ENCODE results near the gene TTN.

The TTN gene

GRCh38 chr2:178807227-178808008 lies at the start of gene TTN:
TTN (minus strand) TSS chr2:178807423; CDS start chr2:178804642, 2,781 bp downstream.
- no peak for DNase-seq

- DNase-seq, result no peak
Measured at GRCh38 chr2:178855151-178855550, 47.9 kb upstream of the TTN start.

GRCh38 chr2:178848335-178848734 lies 41.1 kb upstream of the TTN start:
- no peak for DNase-seq

GRCh38 chr2:178846458-178846802 lies 39.2 kb upstream of the TTN start:
- DNase-seq, result no peak

- no peak for DNase-seq
Measured at GRCh38 chr2:178845566-178846457, 38.6 kb upstream of the TTN start.

- DNase-seq, result no peak
Measured at GRCh38 chr2:178844701-178845100, 37.5 kb upstream of the TTN start.

- no peak for DNase-seq
Measured at GRCh38 chr2:178844269-178844668, 37.0 kb upstream of the TTN start.

GRCh38 chr2:178843697-178844096 lies 36.5 kb upstream of the TTN start:
- no peak for DNase-seq

- DNase-seq, result no peak
Measured at GRCh38 chr2:178836807-178837206, 29.6 kb upstream of the TTN start.

GRCh38 chr2:178834086-178834485 lies 26.9 kb upstream of the TTN start:
- DNase-seq, result no peak

- no peak for DNase-seq
Measured at GRCh38 chr2:178833382-178833781, 26.2 kb upstream of the TTN start.

- no peak for DNase-seq
Measured at GRCh38 chr2:178830451-178830850, 23.2 kb upstream of the TTN start.

GRCh38 chr2:178829981-178830380 lies 22.8 kb upstream of the TTN start:
- DNase-seq, result no peak

- DNase-seq, result no peak
Measured at GRCh38 chr2:178829299-178829960, 22.2 kb upstream of the TTN start.

- DNase-seq, result no peak
Measured at GRCh38 chr2:178828486-178828881, 21.3 kb upstream of the TTN start.

GRCh38 chr2:178827739-178828485 lies 20.7 kb upstream of the TTN start:
- DNase-seq, result no peak

- no peak for DNase-seq
Measured at GRCh38 chr2:178827111-178827510, 19.9 kb upstream of the TTN start.

- DNase-seq, result no peak
Measured at GRCh38 chr2:178825183-178825582, 18.0 kb upstream of the TTN start.

GRCh38 chr2:178824181-178824580 lies 17.0 kb upstream of the TTN start:
- no peak for DNase-seq

- DNase-seq, result no peak
Measured at GRCh38 chr2:178819992-178820391, 12.8 kb upstream of the TTN start.

GRCh38 chr2:178819147-178819875 lies 12.1 kb upstream of the TTN start:
- DNase-seq, result no peak

GRCh38 chr2:178811901-178812300 lies 4.7 kb upstream of the TTN start:
- no peak for DNase-seq

Measured in activated CD4-positive, alpha-beta T cell treated with anti-CD3 and anti-CD28 coated beads for 48 hours (primary cell).